SH-SY5Y (cell line): ENCODE data around the gene CDC42SE2.

ENCODE experiments used
- GATA2 ChIP-seq: IDR thresholded peaks from 2 replicates; pipeline ENCODE4 v1.6.1; 2011; ENCODE audit warnings: mild to moderate bottlenecking, low read depth, low read length
- GATA3 ChIP-seq: IDR thresholded peaks from 2 replicates; pipeline ENCODE4 v1.6.1; 2011; ENCODE audit warnings: low read depth, mild to moderate bottlenecking, low read length, moderate library complexity

GRCh38 chr5:131323378-131323777, 59.5 kb downstream of the CDC42SE2 start:
- TF ChIP-seq GATA2, result no peak
- TF ChIP-seq GATA3, result no peak
